B cell (primary cell): Measurements from ENCODE around the gene ANO9. TPM values are rescaled to one million over a fixed set of nuclear protein-coding genes. Genes with fewer than 3 reads are reported as not detected.

ENCODE experiments used
- ATAC-seq: fragments of 200-7000 bp; cut with Tn5 transposase; one replicate; pipeline ENCODE4 v1.10.0; 2021; ENCODE audit warnings: low read depth, mild to moderate bottlenecking, moderate number of reproducible peaks, moderate library complexity
- CTCF ChIA-PET: fragments of 350-600 bp; sonication (Branson Sonifier 250); formaldehyde crosslinking; loops from one replicate; lab custom pipeline; 2021; ENCODE audit warnings: antibody characterized with exemption, inconsistent platforms; lab: Charles Lee
- POLR2A ChIA-PET: fragments of 350-600 bp; sonication (Branson Sonifier 250); formaldehyde crosslinking; loops from one replicate; lab custom pipeline; 2021; ENCODE audit warnings: antibody characterized with exemption; lab: Charles Lee
- DNase-seq: peaks from one replicate; pipeline ENCODE4 v3.0.0; 2013
- H2AFZ ChIP-seq: 2 replicates; pipeline ENCODE4 v1.6.1; 2012; ENCODE audit warnings: mild to moderate bottlenecking, low read depth, low read length; ENCODE audit not compliant: insufficient read depth, poor library complexity, severe bottlenecking
- H3K27ac ChIP-seq, 2 donors: 1 replicate in 1 of 2; 2 replicates in 1 of 2; pipeline ENCODE4 v1.5.1; 2012 to 2013; ENCODE audit warnings: low read length in 2 of 2, mild to moderate bottlenecking in 2 of 2, moderate library complexity in 1 of 2
- H3K27me3 ChIP-seq, 4 experiments: fragments of 200-600 bp in 1 of 4; sonication (generic) in 1 of 4; replicated peaks in 1 of 4; 1 replicate in 2 of 4; 2 replicates in 2 of 4; pipeline versions ENCODE4 v1.6.1 to v1.7.0; 2013 to 2016; ENCODE audit warnings: low read length in 3 of 4, mild to moderate bottlenecking in 2 of 4, mixed read lengths in 1 of 4, moderate library complexity in 1 of 4; ENCODE audit not compliant: insufficient read depth in 4 of 4, control insufficient read depth in 3 of 4; ENCODE audit errors: control extremely low read depth in 1 of 4
- H3K36me3 ChIP-seq, 2 experiments: replicated peaks in 1 of 2; 1 replicate in 1 of 2; 2 replicates in 1 of 2; pipeline versions ENCODE4 v1.6.1 to v1.7.1; 2013; ENCODE audit warnings: low read length in 1 of 2; ENCODE audit not compliant: insufficient read depth in 2 of 2, control insufficient read depth in 1 of 2; ENCODE audit errors: control extremely low read depth in 1 of 2, extremely low read depth in 1 of 2
- H3K4me1 ChIP-seq, 2 donors: fragments of 200-600 bp in 1 of 2; sonication (generic) in 1 of 2; 1 replicate in 1 of 2; 2 replicates in 1 of 2; pipeline versions ENCODE4 v1.5.1 to v1.6.1; 2013 to 2017; ENCODE audit warnings: low read length in 2 of 2; ENCODE audit not compliant: control insufficient read depth in 2 of 2, insufficient read depth in 2 of 2
- H3K4me2 ChIP-seq: replicated peaks from 2 replicates; pipeline ENCODE3; 2012; ENCODE audit warnings: mild to moderate bottlenecking, low read depth, low read length; ENCODE audit not compliant: poor library complexity, severe bottlenecking
- H3K4me3 ChIP-seq, 5 experiments: fragments of 200-600 bp in 1 of 5; sonication (generic) in 1 of 5; 1 replicate in 3 of 5; 2 replicates in 2 of 5; pipeline versions ENCODE4 v1.5.1 to v1.7.0; 2011 to 2016; ENCODE audit warnings: low read length in 4 of 5, mild to moderate bottlenecking in 4 of 5, low read depth in 2 of 5, control low read depth in 1 of 5, moderate library complexity in 1 of 5; ENCODE audit not compliant: insufficient read depth in 1 of 5; ENCODE audit errors: control extremely low read depth in 1 of 5, extremely low read depth in 1 of 5
- H3K79me2 ChIP-seq: fragments of 200-600 bp; sonication (generic); one replicate; pipeline ENCODE4 v1.6.0; 2016; ENCODE audit warnings: low read length; ENCODE audit not compliant: control insufficient read depth, insufficient read depth
- H3K9ac ChIP-seq: fragments of 200-600 bp; sonication (generic); 2 replicates; pipeline ENCODE4 v1.6.1; 2017; ENCODE audit warnings: mild to moderate bottlenecking, low read length, moderate library complexity
- H3K9me3 ChIP-seq, 3 donors: one replicate each; pipeline versions ENCODE4 v1.6.1 to v1.7.1; 2013; ENCODE audit warnings: low read length in 2 of 3; ENCODE audit not compliant: control insufficient read depth in 2 of 3, insufficient read depth in 1 of 3; ENCODE audit errors: control extremely low read depth in 1 of 3
- H4K20me1 ChIP-seq: 2 replicates; pipeline ENCODE4 v1.6.0; 2012; ENCODE audit warnings: mild to moderate bottlenecking, low read length; ENCODE audit not compliant: insufficient read depth, control insufficient read depth, poor library complexity, severe bottlenecking
- H3K27ac Mint-ChIP-seq: one replicate; pipeline ENCODE4 v1.8.0; 2021; ENCODE audit warnings: mixed read lengths
- H3K27me3 Mint-ChIP-seq: one replicate; pipeline ENCODE4 v1.8.0; 2021; ENCODE audit warnings: mixed read lengths
- H3K4me1 Mint-ChIP-seq: one replicate; pipeline ENCODE4 v1.8.0; 2021; ENCODE audit warnings: mixed read lengths
- H3K4me3 Mint-ChIP-seq: one replicate; pipeline ENCODE4 v1.8.0; 2021; ENCODE audit warnings: mixed read lengths
- H3K9me3 Mint-ChIP-seq: one replicate; pipeline ENCODE4 v1.8.0; 2022; ENCODE audit warnings: mixed read lengths; ENCODE audit not compliant: insufficient read depth
- CTCF ChIP-seq: fragments of 200-600 bp; IDR thresholded peaks from one replicate; pipeline ENCODE4 v1.8.0; 2022; ENCODE audit warnings: antibody characterized with exemption, mild to moderate bottlenecking
- EZH2 ChIP-seq: IDR thresholded peaks from 2 replicates; pipeline ENCODE4 v1.6.1; 2012; ENCODE audit warnings: borderline replicate concordance, low read depth, mild to moderate bottlenecking, moderate library complexity, low read length; ENCODE audit not compliant: insufficient read depth, poor library complexity, severe bottlenecking
- WGBS: methylation state at CpG from one replicate; pipeline ENCODE4 v1.1.5; 2013; ENCODE audit warnings: missing lambda C conversion rate; ENCODE audit not compliant: insufficient coverage; 5-methylcytosine and 5-hydroxymethylcytosine counted together
- intact Hi-C: fragments of 100-400 bp; cut with micrococcal nuclease; formaldehyde crosslinking; loops from one replicate; pipeline ENCODE4 v1.10.0; 2022
- polyA plus RNA-seq: library from polyadenylated mRNA; depleted of rRNA; stranded (reverse); fragments of >200 nt; gene quantifications from 2 replicates; pipeline ENCODE4 v1.2.3, GENCODE V29; 2012
- total RNA-seq, 2 donors: library from RNA; stranded (reverse); fragments of 120-200 nt in 1 of 2; gene quantifications; 1 replicate in 1 of 2; 2 replicates in 1 of 2; pipeline versions ENCODE4 v1.2.3 to v1.2.4, GENCODE V29; 2013 to 2022

The ANO9 gene
- total and polyA plus RNA-seq, 2 donors (not counting 1 experiment from before 2014, with no cell fraction given), result 62.0 to 107 TPM

- Histone ChIP-seq H3K4me1 (no peaks in the 10 kb centered on the region), H3K9me3 (peaks cover 0 to 30% (median 10%) of the 10 kb centered on the region in 3 donors), H3K79me2 (no peaks in the 10 kb centered on the region), H3K36me3 (no peaks in the 10 kb centered on the region), H3K27ac (no peak overlapping the region), H3K4me3 (no peak overlapping the region), H3K4me2 (no peak overlapping the region), H3K27me3 (peaks cover 0 to 3% (median 0%) of the 10 kb centered on the region in 4 experiments), H3K9ac (no peak overlapping the region), H4K20me1 (no peaks in the 10 kb centered on the region), H2AFZ (no peak overlapping the region)
- Mint-ChIP-seq H3K4me3 (no peak overlapping the region), H3K9me3 (peaks cover 2% of the 10 kb centered on the region), H3K4me1 (peaks cover 3% of the 10 kb centered on the region), H3K27me3 (peaks cover 9% of the 10 kb centered on the region), H3K27ac (no peak overlapping the region)
- intact Hi-C loops, result no loop called here
- WGBS, result 93% methylated on average over 14 of the region's 14 CpGs
- DNase-seq (no peak), ATAC-seq (no peak)
- TF ChIP-seq CTCF (no peak), EZH2 (no peak)
- CTCF ChIA-PET, result no interaction called here
- POLR2A ChIA-PET, result no interaction called here
Measured at GRCh38 chr11:383431-383830, 58.4 kb downstream of the ANO9 start.

- Histone ChIP-seq H3K79me2 (no peaks in the 10 kb centered on the region), H3K4me2 (no peak overlapping the region), H3K27ac (no peak overlapping the region), H3K4me3 (no peak overlapping the region), H3K9ac (no peak overlapping the region), H3K36me3 (no peaks in the 10 kb centered on the region), H4K20me1 (no peaks in the 10 kb centered on the region), H2AFZ (no peak overlapping the region), H3K27me3 (peaks cover 0 to 3% (median 0%) of the 10 kb centered on the region in 4 experiments), H3K9me3 (peaks cover 0 to 17% (median 10%) of the 10 kb centered on the region in 3 donors), H3K4me1 (no peaks in the 10 kb centered on the region)
- DNase-seq (no peak), ATAC-seq (no peak)
- no peak for TF ChIP-seq CTCF
- TF ChIP-seq EZH2, result no peak
- Mint-ChIP-seq H3K9me3 (peaks cover 1% of the 10 kb centered on the region), H3K4me3 (no peak overlapping the region), H3K27ac (no peak overlapping the region), H3K4me1 (peaks cover under 1% of the 10 kb centered on the region), H3K27me3 (peaks cover 17% of the 10 kb centered on the region)
- intact Hi-C loops, result no loop called here
- CTCF ChIA-PET, result no interaction called here
- 28% methylated on average over 8 of the region's 11 CpGs for WGBS
- POLR2A ChIA-PET, result no interaction called here
Measured at GRCh38 chr11:382081-382629, 59.7 kb downstream of the ANO9 start.
